ENCODE results near the gene CCDC146. TPM values are rescaled to one million over a fixed set of nuclear protein-coding genes. Genes with fewer than 3 reads are reported as not detected.
A peak's percentile ranks its signal among the peaks of the same experiment; 100 is the strongest.
"Not testable (repeated sequence)": the region's sequence is repeated elsewhere in the genome, so short reads cannot be mapped to it uniquely, and the experiment has no call there.

The CCDC146 gene
- 10 to 100 TPM; 14.9 to 28.9 (median 28.6) TPM for polyA plus RNA-seq (ENCODE audit: insufficient read depth in 1 of 5, insufficient read length in 5 of 5, low replicate concordance in 1 of 5)
- long read RNA-seq, donor 1, partial matches to known transcripts, result 11 of 19 reads
- long read RNA-seq, donor 1, other reads (novel, unspliced or antisense), result 0 of 19 reads
- long read RNA-seq, donor 2, partial matches to known transcripts, result 0 of 1 reads
- long read RNA-seq, donor 2, other reads (novel, unspliced or antisense), result 0 of 1 reads
- long read RNA-seq, donor 3, partial matches to known transcripts, result 0 of 4 reads
- long read RNA-seq, donor 3, other reads (novel, unspliced or antisense), result 0 of 4 reads
- long read RNA-seq, donor 4, partial matches to known transcripts, result 0 of 1 reads
- long read RNA-seq, donor 4, other reads (novel, unspliced or antisense), result 0 of 1 reads
- long read RNA-seq, donor 5, partial matches to known transcripts, result 0 of 2 reads
- long read RNA-seq, donor 5, other reads (novel, unspliced or antisense), result 0 of 2 reads
- long read RNA-seq, donor 6, transcript CCDC146-204 (5 exons, 1,554 nt), result major isoform, 6 of 7 reads
- long read RNA-seq, donor 6, partial matches to known transcripts, result 0 of 7 reads
- long read RNA-seq, donor 6, other reads (novel, unspliced or antisense), result 0 of 7 reads
- long read RNA-seq, donor 7, partial matches to known transcripts, result 0 of 2 reads
- long read RNA-seq, donor 7, other reads (novel, unspliced or antisense), result 0 of 2 reads
- long read RNA-seq, donor 8, partial matches to known transcripts, result 0 of 2 reads
- long read RNA-seq, donor 8, other reads (novel, unspliced or antisense), result 0 of 2 reads

- DNase-seq, result peak; percentile 94 to 96
Measured at GRCh38 chr7:77121860-77122681, at the start of gene CCDC146. TSS of gene CCDC146 (plus strand) at chr7:77122615. CDS start at chr7:77167669, 45,054 bp downstream.

- DNase-seq, result not testable (repeated sequence)
Measured at GRCh38 chr7:77074786-77075396, 47.5 kb upstream of the CCDC146 start.

GRCh38 chr7:77077060-77077459, 45.4 kb upstream of the CCDC146 start:
- not testable (repeated sequence) for DNase-seq

GRCh38 chr7:77079112-77079511, 43.3 kb upstream of the CCDC146 start:
- not testable (repeated sequence) for DNase-seq

- DNase-seq, result not testable (repeated sequence)
Measured at GRCh38 chr7:77079624-77080023, 42.8 kb upstream of the CCDC146 start.

- DNase-seq, result not testable (repeated sequence)
Measured at GRCh38 chr7:77080236-77080635, 42.2 kb upstream of the CCDC146 start.

- not testable (repeated sequence) for DNase-seq
Measured at GRCh38 chr7:77082192-77082591, 40.2 kb upstream of the CCDC146 start.

- not testable (repeated sequence) for DNase-seq
Measured at GRCh38 chr7:77092301-77092700, 30.1 kb upstream of the CCDC146 start.

- DNase-seq, result not testable (repeated sequence)
Measured at GRCh38 chr7:77100501-77100900, 21.9 kb upstream of the CCDC146 start.

- DNase-seq, result not testable (repeated sequence)
Measured at GRCh38 chr7:77101187-77101586, 21.2 kb upstream of the CCDC146 start.

- DNase-seq, result not testable (repeated sequence)
Measured at GRCh38 chr7:77102671-77103070, 19.7 kb upstream of the CCDC146 start.

GRCh38 chr7:77105904-77106303, 16.5 kb upstream of the CCDC146 start:
- DNase-seq, result not testable (repeated sequence)

GRCh38 chr7:77107659-77108058, 14.8 kb upstream of the CCDC146 start:
- DNase-seq, result peak in 1 of 2 donors; percentile 14

GRCh38 chr7:77108362-77108761, 14.1 kb upstream of the CCDC146 start:
- DNase-seq, result not testable (repeated sequence)

- not testable (repeated sequence) for DNase-seq
Measured at GRCh38 chr7:77112719-77113306, 9.6 kb upstream of the CCDC146 start.

- DNase-seq, result not testable (repeated sequence)
Measured at GRCh38 chr7:77125486-77125885, 3.1 kb downstream of the CCDC146 start.

GRCh38 chr7:77127009-77127408, 4.6 kb downstream of the CCDC146 start:
- not testable (repeated sequence) for DNase-seq

GRCh38 chr7:77128582-77129410, 6.4 kb downstream of the CCDC146 start:
- not testable (repeated sequence) for DNase-seq

- not testable (repeated sequence) for DNase-seq
Measured at GRCh38 chr7:77131781-77132180, 9.4 kb downstream of the CCDC146 start.

GRCh38 chr7:77138668-77139067, 16.3 kb downstream of the CCDC146 start:
- DNase-seq, result not testable (repeated sequence)
